GM12891 (cell line): Measurements from ENCODE around the gene PRXL2B.

Source experiments
- PAX5 ChIP-seq: IDR thresholded peaks from 2 replicates; pipeline ENCODE4 v1.6.1; 2011; ENCODE audit warnings: low read length, moderate library complexity, mild to moderate bottlenecking; ENCODE audit not compliant: insufficient read depth, severe bottlenecking
- POLR2A ChIP-seq: IDR thresholded peaks from 2 replicates; pipeline ENCODE4 v1.6.1; 2011; ENCODE audit warnings: low read depth, low read length, control low read depth
- POLR2AphosphoS5 ChIP-seq: IDR thresholded peaks from 2 replicates; pipeline ENCODE4 v1.6.1; 2011; ENCODE audit warnings: low read depth, low read length, control low read depth
- POU2F2 ChIP-seq: IDR thresholded peaks from 2 replicates; pipeline ENCODE4 v1.6.1; 2011; ENCODE audit warnings: low read depth, mild to moderate bottlenecking, control low read depth, low read length, moderate library complexity
- SPI1 ChIP-seq: IDR thresholded peaks from 2 replicates; pipeline ENCODE4 v1.6.1; 2011; ENCODE audit warnings: low read depth, low read length, control low read depth
- TAF1 ChIP-seq: IDR thresholded peaks from 2 replicates; pipeline ENCODE4 v1.6.1; 2011; ENCODE audit warnings: low read depth, low read length, control low read depth

- TF ChIP-seq TAF1 (no peak), POLR2AphosphoS5 (no peak), POLR2A (no peak), PAX5 (no peak), SPI1 (no peak), POU2F2 (no peak)
These were observed 45.6 kb upstream of the PRXL2B start for GRCh38 chr1:2540816-2541492.
